Endothelial cell (in vitro differentiated cells): Measurements from ENCODE around the gene ZC3H6. TPM values are rescaled to one million over a fixed set of nuclear protein-coding genes. Genes with fewer than 3 reads are reported as not detected.

Experiments
- DNase-seq: peaks from one replicate; pipeline ENCODE4 v3.0.0; 2021; ENCODE audit warnings: low spot score
- H3K27ac Mint-ChIP-seq: one replicate; pipeline ENCODE4 v1.8.0; 2021; ENCODE audit warnings: mixed read lengths, inconsistent platforms; ENCODE audit not compliant: unreplicated experiment
- H3K27me3 Mint-ChIP-seq: one replicate; pipeline ENCODE4 v1.8.0; 2021; ENCODE audit warnings: mild to moderate bottlenecking, moderate library complexity, mixed read lengths, inconsistent platforms; ENCODE audit not compliant: unreplicated experiment
- H3K36me3 Mint-ChIP-seq: one replicate; pipeline ENCODE4 v1.8.0; 2021; ENCODE audit warnings: mild to moderate bottlenecking, low read depth, mixed read lengths, inconsistent platforms; ENCODE audit not compliant: unreplicated experiment
- H3K4me1 Mint-ChIP-seq: one replicate; pipeline ENCODE4 v1.8.0; 2021; ENCODE audit warnings: mild to moderate bottlenecking, mixed read lengths, inconsistent platforms; ENCODE audit not compliant: unreplicated experiment
- H3K4me3 Mint-ChIP-seq: one replicate; pipeline ENCODE4 v1.8.0; 2021; ENCODE audit warnings: mild to moderate bottlenecking, mixed read lengths, inconsistent platforms; ENCODE audit not compliant: unreplicated experiment
- H3K9me3 Mint-ChIP-seq: one replicate; pipeline ENCODE4 v1.8.0; 2021; ENCODE audit warnings: mixed read lengths, inconsistent platforms; ENCODE audit not compliant: unreplicated experiment
- CTCF ChIP-seq: fragments of 200-600 bp; sonication (generic); IDR thresholded peaks from one replicate; pipeline ENCODE4 v1.5.0; 2021; ENCODE audit warnings: antibody characterized with exemption; ENCODE audit not compliant: unreplicated experiment
- long read RNA-seq: library from polyadenylated mRNA; unstranded; transcript quantifications from one replicate; pipeline ENCODE4 v2.0.0, GENCODE V29; 2020; ENCODE audit not compliant: unreplicated experiment
- total RNA-seq: library from RNA; stranded (reverse); fragmentation: NEBNext Ultra II Directional; extraction: Animal tissue kit (Norgen Biotek cat#: 25700); gene quantifications from one replicate; pipeline ENCODE4 v1.2.1, GENCODE V29; 2021; ENCODE audit not compliant: unreplicated experiment

The ZC3H6 gene, protein sequence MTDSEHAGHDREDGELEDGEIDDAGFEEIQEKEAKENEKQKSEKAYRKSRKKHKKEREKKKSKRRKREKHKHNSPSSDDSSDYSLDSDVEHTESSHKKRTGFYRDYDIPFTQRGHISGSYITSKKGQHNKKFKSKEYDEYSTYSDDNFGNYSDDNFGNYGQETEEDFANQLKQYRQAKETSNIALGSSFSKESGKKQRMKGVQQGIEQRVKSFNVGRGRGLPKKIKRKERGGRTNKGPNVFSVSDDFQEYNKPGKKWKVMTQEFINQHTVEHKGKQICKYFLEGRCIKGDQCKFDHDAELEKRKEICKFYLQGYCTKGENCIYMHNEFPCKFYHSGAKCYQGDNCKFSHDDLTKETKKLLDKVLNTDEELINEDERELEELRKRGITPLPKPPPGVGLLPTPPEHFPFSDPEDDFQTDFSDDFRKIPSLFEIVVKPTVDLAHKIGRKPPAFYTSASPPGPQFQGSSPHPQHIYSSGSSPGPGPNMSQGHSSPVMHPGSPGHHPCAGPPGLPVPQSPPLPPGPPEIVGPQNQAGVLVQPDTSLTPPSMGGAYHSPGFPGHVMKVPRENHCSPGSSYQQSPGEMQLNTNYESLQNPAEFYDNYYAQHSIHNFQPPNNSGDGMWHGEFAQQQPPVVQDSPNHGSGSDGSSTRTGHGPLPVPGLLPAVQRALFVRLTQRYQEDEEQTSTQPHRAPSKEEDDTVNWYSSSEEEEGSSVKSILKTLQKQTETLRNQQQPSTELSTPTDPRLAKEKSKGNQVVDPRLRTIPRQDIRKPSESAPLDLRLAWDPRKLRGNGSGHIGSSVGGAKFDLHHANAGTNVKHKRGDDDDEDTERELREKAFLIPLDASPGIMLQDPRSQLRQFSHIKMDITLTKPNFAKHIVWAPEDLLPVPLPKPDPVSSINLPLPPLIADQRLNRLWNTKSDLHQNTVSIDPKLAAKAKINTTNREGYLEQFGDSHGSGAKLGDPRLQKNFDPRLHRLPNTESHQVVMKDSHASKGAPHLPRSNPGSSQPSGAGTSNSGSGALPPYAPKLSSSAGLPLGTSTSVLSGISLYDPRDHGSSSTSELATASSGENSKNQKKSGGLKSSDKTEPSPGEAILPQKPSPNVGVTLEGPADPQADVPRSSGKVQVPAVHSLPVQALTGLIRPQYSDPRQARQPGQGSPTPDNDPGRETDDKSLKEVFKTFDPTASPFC
- total RNA-seq = 6.8 TPM
- long read RNA-seq = 0 reads

DNA sequence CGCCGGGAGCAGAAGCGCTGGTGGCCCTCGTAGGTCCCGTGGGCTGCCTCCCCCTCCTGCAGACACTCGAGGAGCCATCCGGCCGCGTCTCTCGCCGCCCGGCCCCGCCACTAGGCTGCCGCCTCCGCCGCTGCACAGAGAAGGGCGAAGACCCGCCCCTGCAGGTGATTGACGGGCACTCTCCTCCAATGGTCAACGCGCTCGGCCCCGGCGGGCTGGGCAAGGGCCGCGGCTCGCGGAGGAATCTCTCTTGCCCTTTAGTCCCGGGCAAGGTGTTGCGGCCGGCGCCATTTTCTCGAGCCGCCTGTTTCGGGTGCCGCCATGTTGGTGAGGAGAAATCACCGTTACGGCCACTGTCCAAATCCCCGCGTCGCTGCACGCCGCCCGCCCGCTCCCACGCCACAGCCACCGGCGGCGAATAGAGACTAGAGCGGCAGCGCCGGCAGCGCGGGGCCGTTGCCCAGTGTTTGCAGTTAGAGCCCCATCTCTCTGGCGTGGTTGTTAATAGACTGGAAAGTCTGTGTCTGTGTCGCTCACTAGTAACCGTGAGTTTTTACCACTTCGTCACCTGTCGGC is at the start of gene ZC3H6:
Gene ZC3H6, plus strand, starts transcription at position 287 of the 576 bp plus-strand sequence. CDS start 398 bp downstream, outside the sequence.
- no peaks in the 10 kb centered on the region for H3K9me3 Mint-ChIP-seq
- peak; percentile 100 for DNase-seq
- TF ChIP-seq CTCF = no peak
- peak within 1 kb of the TSS; percentile 93 for H3K27ac Mint-ChIP-seq
- H3K4me3 Mint-ChIP-seq = peak within 1 kb of the TSS; percentile 91
- H3K36me3 Mint-ChIP-seq = no peaks in the 10 kb centered on the region
- no peaks in the 10 kb centered on the region for H3K4me1 Mint-ChIP-seq
- H3K27me3 Mint-ChIP-seq = peaks cover 1% of the 10 kb centered on the region

DNA sequence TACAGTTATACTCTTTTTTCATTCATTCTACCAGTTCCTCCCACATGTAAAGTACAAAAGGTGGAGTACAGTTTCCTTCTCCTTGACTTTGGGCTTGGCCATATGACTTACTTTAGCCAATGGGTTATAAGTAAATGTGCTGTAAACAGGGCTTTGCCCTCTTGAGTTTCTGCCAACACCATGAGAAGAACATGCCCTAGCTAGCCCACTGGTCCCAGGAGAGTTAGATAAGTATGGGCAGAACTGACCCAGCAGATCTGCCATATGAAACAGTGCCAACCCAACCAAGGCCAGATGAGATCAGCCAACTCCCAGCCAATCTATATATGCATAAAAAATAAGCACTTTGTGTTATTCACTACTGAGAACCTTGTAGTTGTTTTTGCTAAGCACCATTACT is 46.0 kb upstream of the ZC3H6 start:
- no peak overlapping the region for H3K27ac Mint-ChIP-seq
- no peaks in the 10 kb centered on the region for H3K27me3 Mint-ChIP-seq
- no peak overlapping the region for H3K4me3 Mint-ChIP-seq
- no peaks in the 10 kb centered on the region for H3K9me3 Mint-ChIP-seq
- DNase-seq = no peak
- H3K36me3 Mint-ChIP-seq = no peaks in the 10 kb centered on the region
- TF ChIP-seq CTCF = no peak
- no peaks in the 10 kb centered on the region for H3K4me1 Mint-ChIP-seq

DNA sequence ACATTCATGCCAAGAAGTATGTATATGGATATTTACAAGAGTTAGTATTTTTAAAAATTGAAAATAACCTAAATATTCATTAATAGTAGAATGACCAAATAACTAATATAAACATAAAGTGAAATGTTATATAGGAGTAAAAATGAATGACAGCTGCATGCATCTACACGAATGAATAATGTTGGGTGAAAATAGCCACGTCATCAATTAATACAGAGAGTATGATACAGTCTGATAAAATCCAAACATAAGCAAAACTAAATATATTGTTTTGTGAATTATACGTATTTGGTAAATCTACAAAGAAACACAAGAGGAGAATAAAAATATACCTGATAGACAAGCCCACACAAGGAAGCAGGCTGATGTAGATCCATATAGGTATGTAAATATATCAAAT is 45.0 kb upstream of the ZC3H6 start:
- no peak for DNase-seq
- Mint-ChIP-seq H3K4me1 (no peaks in the 10 kb centered on the region), H3K4me3 (no peak overlapping the region), H3K9me3 (no peaks in the 10 kb centered on the region), H3K27me3 (no peaks in the 10 kb centered on the region), H3K36me3 (no peaks in the 10 kb centered on the region), H3K27ac (no peak overlapping the region)
- no peak for TF ChIP-seq CTCF

DNA sequence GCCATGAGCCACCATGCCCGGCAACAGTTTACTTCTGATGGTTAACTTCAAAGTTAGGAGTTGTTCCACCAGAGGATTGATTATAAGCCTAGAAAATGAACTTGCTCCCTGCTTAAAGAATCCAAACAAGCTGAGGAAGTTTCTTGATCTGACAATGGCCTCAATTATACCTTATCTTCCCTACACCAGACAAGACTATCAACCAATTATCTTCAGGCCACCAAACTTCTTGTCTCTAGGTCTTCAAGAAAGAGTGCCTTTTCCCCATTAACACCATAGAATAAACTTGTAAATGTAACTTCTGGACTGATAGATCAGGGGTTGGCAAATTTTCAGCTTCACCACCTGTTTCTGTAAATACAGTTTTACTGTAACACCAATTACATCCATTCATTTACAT is 35.5 kb upstream of the ZC3H6 start:
- H3K4me3 Mint-ChIP-seq = no peak overlapping the region
- H3K4me1 Mint-ChIP-seq = peaks cover 2% of the 10 kb centered on the region
- TF ChIP-seq CTCF = no peak
- H3K9me3 Mint-ChIP-seq = no peaks in the 10 kb centered on the region
- H3K27me3 Mint-ChIP-seq = peaks cover 2% of the 10 kb centered on the region
- peak overlapping the region; percentile 21 for H3K27ac Mint-ChIP-seq
- H3K36me3 Mint-ChIP-seq = no peaks in the 10 kb centered on the region
- DNase-seq = no peak
